Stimulated activated CD8-positive, alpha-beta memory T cell treated with anti-CD3 and anti-CD28 coated beads, Interleukin-12 subunit alpha, Interleukin-12 subunit beta, amount 100 ng/mL, for 24 hours (primary cell): ENCODE data around the gene HOXA11.

ENCODE experiments used
- DNase-seq: peaks from one replicate; pipeline ENCODE4 v3.0.0-alpha.2; 2020; ENCODE audit errors: extremely low read depth

The HOXA11 gene

GRCh38 chr7:27158436-27159265 lies 26.4 kb downstream of the HOXA11 start:
- no peak for DNase-seq

GRCh38 chr7:27157702-27158431 lies 27.2 kb downstream of the HOXA11 start:
- DNase-seq = no peak

DNA sequence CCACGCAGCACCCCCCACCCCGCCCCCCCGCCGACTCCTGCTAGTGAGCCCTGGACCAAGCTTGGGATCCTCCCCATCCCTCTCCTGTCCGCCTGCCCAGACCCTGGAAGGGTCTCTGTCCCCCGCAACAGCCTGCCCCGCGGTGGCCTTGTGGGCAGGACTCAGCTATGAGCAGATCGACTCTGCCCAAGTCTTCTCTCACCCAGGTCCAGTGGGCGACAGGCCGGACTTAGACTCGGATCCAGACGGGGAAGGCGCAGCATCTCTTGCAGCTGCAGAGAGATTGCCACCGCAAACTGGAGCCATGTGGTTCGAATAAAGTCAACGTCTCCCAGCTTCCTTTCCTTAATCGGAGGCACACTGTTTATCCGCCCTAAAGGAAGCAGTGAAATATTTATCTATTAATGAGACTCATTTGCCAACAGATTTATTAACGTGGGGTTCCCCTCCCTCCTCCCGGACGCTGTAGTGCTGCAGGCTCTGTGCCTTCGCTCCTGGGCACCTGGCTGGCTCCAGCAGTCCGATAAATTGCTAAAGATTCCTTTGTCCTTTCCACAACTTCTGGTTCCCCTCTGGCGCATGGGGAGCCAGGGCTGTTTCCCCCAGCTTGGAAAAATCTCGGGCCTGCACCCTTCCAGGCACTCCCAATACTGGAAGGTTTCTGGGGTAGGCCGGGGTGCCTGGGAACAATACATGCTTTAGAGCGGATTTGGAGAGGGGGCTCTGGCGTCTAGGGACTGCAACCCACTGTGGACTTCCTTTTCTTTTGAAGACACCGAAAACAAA lies 27.9 kb downstream of the HOXA11 start:
- DNase-seq = no peak

DNA sequence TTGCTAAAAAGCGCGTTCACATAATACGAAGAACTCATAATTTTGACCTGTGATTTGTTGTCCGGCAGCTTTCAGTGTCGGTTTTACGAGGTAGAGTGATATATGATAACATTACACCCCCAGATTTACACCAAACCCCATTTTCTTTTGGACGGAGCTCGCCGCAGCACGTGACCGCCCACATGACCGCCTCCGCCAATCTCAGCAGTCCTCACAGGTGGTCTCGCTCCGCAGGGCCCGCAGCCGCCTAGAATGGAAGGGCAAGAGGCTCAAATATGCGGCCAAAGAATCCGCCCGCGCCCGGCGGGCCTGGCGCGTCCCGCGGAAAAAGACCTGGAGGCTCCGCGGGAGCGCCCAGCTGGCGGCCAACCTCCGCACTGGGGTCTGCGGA lies 28.5 kb downstream of the HOXA11 start, which contains the start of gene HOXA7:
HOXA7 (minus strand) TSS at position 168 of the 391 bp plus-strand sequence; CDS start at position 38, 130 bp downstream.
- no peak for DNase-seq

DNA sequence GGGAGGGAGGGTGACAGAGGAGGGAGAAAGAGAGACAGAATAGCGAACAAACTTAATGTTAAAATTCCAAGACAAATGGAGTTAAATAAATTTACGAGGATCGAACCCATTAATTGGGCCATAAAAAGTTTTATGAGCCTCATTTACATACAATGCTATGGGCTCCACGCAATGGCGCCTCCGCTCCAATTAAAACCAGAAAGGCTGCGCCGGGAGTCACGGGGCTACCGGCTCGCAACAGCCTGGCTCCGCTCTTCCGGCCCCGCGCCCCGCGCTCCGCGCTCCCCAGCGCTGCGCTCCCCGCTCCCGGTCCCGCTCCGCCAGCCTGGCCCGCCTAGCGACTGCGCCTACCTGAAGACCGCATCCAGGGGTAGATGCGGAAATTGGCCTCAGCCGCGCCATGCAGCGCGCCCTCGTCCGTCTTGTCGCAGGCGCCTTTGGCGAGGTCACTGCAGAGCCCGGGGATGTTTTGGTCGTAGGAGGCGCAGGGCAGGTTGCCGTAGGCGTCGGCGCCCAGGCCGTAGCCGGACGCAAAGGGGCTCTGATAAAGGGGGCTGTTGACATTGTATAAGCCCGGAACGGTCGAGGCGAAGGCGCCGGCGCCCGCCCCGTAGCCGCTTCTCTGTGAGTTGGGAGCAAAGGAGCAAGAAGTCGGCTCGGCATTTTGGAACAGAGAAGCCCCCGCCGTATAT lies 29.1 kb downstream of the HOXA11 start:
- DNase-seq = no peak

- DNase-seq = no peak
These were observed 29.9 kb downstream of the HOXA11 start for GRCh38 chr7:27154901-27155815.

GRCh38 chr7:27154369-27154768 lies 30.7 kb downstream of the HOXA11 start:
- DNase-seq = no peak

GRCh38 chr7:27153526-27153925 lies 31.5 kb downstream of the HOXA11 start:
- DNase-seq = no peak

DNA sequence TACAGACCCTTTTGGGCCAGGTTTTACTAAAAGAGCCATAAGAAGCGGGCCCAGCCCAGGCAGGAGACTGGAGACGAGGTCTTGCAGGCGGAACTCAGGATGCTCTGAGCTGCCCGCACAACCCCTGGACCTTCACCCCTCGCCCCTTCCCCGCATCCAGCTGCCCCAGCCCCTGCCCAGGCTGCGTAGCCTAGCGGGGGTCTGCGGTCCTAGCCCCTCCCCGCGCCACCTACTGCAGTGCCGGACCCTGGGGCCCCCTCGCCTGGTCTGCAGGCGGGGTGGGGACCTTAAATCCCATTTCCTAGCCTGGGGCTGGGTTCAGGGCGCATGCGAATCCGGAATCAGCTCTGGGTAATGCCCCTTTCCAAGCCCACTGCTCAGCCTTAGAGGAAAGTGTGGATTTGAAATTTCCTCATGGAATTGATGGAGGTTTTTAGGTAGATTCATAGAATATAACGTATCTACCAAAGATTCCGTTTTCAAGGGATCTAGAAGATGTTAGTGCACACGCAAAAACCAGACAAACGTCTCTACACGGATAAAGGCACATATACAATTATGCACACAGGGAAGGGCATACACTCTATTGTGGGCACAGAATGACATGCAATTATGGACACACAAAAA lies 32.1 kb downstream of the HOXA11 start:
- DNase-seq = no peak

DNA sequence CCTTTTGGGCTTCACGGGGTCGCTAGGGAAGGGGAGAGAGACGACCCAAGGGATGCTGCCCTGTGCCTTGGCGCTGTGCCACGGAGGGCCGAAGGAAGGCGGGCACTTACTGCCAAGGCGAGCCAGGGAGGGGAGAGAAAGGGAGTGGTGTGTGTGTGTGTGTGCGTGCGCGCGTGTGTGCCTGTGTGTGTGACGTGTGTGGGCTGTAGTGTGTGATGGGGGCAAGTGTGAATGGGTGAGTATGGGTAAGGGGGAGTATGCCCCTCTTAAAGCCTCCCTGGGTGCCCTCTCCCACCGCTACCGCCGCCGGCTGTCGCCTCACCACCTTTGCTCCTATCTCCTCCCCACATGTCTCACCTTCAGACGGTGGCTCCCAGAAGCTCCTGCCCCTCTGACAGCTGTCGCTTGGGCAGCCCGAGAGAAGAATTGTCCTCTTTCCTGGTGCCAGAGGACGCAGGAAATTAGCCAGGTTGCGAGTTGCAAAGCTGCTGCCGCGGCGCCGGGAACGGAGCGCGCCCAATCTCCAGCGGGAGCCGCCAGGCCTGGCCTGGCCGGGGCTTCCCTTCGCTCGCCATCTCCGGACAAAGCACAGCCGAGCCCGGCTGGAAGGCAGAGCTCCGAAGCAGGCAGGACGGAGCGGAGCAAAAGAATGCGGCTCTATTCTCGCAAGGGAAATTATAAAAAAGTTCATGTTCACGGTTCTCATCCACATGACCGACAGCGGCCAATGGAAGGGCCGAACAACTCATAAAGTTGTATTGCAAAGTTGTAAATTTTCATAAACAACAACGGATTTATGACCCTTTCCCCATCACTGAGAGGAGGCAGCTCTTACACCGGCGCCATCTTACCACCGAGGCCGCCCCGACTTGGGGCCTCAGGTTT lies 32.9 kb downstream of the HOXA11 start, which contains the start of gene HOXA3:
HOXA3 (minus strand) TSS at position 653 of the 885 bp plus-strand sequence. CDS start 41,943 bp downstream, outside the sequence.
- no peak for DNase-seq

DNA sequence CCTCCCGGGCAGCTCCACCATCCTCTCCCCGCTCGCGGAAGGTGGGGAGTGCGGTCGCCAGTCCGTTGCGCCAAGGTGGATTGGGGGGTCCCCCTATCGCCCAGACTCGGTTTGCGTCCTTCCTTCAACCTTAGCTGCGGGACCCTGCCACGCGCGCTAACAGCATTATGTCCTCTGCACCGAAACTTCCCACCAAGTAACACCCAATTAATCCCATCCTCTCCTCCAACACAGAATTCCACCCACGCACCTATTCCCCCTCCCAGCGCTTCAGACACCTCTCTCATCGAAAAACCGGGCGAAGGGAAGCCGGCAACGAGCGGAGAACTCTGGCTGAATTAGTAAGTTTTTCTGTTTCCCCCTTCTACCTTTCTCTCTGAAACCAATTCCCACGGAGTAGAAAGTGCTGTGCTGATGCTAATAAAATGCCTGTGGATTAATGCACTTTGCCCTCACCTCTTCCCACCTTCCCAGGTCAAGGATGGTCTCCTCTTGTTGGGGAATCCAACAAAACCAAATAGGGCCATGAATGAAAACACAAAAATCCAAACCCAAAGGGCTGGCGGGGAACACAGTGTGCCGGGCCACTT lies 33.6 kb downstream of the HOXA11 start:
- DNase-seq = no peak

DNA sequence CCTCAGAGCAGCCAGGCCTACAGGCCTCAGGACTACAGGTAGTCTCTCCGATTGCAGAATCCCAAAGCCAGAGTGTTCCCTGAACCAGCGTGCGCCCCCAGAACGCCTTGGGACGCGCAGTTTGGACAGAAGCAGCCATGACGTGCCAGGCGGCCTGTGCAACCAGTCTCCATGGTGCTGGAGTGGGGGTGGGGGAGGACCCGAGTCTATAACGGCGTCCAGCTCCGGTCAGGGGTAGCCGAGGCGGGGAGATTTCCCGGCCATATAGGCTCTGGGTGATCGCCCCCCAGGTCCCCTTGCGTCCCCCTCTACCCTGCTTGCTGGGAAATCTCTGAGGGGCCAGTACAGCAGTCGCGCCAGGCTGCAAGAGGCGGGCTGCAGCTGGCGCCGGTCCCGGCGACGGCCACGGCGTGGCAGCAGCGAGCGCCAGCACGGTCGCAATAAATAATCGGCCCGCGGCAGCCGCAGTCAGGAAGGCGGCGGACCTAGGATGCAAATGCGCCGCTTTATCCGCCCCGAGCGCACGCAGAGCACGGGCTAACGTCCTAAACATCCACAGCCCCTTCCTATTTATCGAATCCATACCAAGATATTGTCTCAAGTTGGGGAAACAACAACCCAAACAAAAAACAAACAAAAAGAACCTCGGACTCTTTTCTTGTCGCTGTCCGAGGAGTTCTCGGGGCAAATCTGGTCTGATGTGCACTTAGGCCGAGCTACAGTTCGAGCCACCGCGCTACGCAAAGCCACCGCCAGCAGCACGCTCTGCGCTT lies 34.3 kb downstream of the HOXA11 start:
- DNase-seq = no peak

DNA sequence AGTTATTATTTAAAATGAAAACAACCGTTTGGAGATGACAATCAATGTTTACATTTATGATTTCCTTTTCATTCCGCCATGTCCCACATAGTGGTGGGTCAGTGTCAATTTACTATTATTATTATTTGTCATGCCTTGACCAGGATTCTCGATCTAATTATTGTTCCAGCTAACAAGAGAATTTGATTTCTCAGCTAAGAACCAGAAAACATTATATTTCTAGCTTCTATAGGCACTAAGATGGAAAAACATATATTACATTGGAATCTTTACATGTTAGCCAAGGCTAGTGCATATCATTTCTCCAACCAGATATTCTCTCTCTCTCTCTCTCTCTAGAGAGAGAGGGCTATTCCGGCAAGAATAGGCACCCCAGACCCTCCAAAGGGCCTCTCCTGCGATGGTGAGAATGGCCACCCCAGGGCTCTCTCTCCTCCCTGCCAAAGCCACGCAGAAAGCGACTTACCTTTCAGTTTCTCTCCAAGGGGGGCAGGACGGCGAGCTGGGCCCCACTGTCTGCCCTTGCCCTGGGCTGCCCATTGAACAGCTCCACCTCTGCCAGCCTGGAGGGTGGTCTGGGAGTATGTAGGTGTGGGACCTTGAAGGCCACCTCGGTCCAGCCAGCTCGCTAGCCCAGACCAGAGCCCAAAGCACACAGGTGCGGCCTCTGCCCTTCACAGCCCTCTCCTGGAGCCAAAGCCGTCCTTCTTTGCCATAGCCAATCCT lies 35.0 kb downstream of the HOXA11 start:
- DNase-seq = no peak

GRCh38 chr7:27148756-27149641 lies 36.0 kb downstream of the HOXA11 start:
- DNase-seq = no peak

- no peak for DNase-seq
These were observed 36.8 kb downstream of the HOXA11 start for GRCh38 chr7:27148031-27148755.
